Spleen (tissue), 11 donors: Measurements from ENCODE around the gene TRERF1. TPM values are rescaled to one million over a fixed set of nuclear protein-coding genes. Genes with fewer than 3 reads are reported as not detected.

Experiments used
- DNase-seq: peaks from one replicate; pipeline ENCODE4 v3.0.0-alpha.2; 2020
- H3K27ac ChIP-seq, 8 donors: fragments of 200-600 bp; sonication (generic) in 7 of 8; 1 replicate in 4 of 8; 2 replicates in 4 of 8; pipeline versions ENCODE4 v1.5.0 to v1.8.0; 2016 to 2021; ENCODE audit warnings: inconsistent platforms in 4 of 8, mild to moderate bottlenecking in 4 of 8, moderate library complexity in 1 of 8
- H3K27me3 ChIP-seq, 7 donors: fragments of 200-600 bp; sonication (generic) in 6 of 7; replicated peaks in 1 of 7; 1 replicate in 4 of 7; 2 replicates in 3 of 7; pipeline versions ENCODE4 v1.5.0 to v1.8.0; 2016 to 2021; ENCODE audit warnings: inconsistent platforms in 3 of 7, mild to moderate bottlenecking in 1 of 7
- H3K36me3 ChIP-seq, 6 donors: fragments of 200-600 bp; sonication (generic) in 5 of 6; 1 replicate in 4 of 6; 2 replicates in 2 of 6; pipeline versions ENCODE4 v1.5.0 to v1.8.0; 2016 to 2021; ENCODE audit warnings: inconsistent platforms in 2 of 6
- H3K4me1 ChIP-seq, 6 donors: fragments of 200-600 bp; sonication (generic) in 5 of 6; 1 replicate in 3 of 6; 2 replicates in 3 of 6; pipeline versions ENCODE4 v1.5.0 to v1.8.0; 2016 to 2021; ENCODE audit warnings: inconsistent platforms in 3 of 6
- H3K4me3 ChIP-seq, 8 donors: fragments of 200-600 bp; sonication (generic) in 7 of 8; 1 replicate in 4 of 8; 2 replicates in 4 of 8; pipeline versions ENCODE4 v1.5.0 to v1.8.0; 2016 to 2021; ENCODE audit warnings: inconsistent platforms in 4 of 8, mild to moderate bottlenecking in 4 of 8, moderate library complexity in 2 of 8
- H3K9me3 ChIP-seq, 8 donors: fragments of 200-600 bp; sonication (generic) in 7 of 8; 1 replicate in 4 of 8; 2 replicates in 4 of 8; pipeline versions ENCODE4 v1.5.0 to v1.8.0; 2016 to 2021; ENCODE audit warnings: inconsistent platforms in 4 of 8
- POLR2A ChIP-seq, 3 donors: fragments of 450-650 bp; IDR thresholded peaks; one replicate each; pipeline ENCODE4 v1.5.1; 2017; ENCODE audit warnings: antibody characterized with exemption in 3 of 3, mild to moderate bottlenecking in 1 of 3
- POLR2AphosphoS5 ChIP-seq, 3 donors: sonication (generic); formaldehyde crosslinking; IDR thresholded peaks; one replicate each; pipeline ENCODE4 v1.5.1; 2017; ENCODE audit warnings: antibody characterized with exemption in 3 of 3
- WGBS, 5 donors: extraction: QIAGEN DNeasy Blood & Tissue Kit in 3 of 5; methylation state at CpG; one replicate each; pipeline versions ENCODE4 v1.1.5 to v1.1.7; 2013 to 2018; 5-methylcytosine and 5-hydroxymethylcytosine counted together
- intact Hi-C: fragments of 100-400 bp; cut with DNase I; formaldehyde crosslinking; loops from one replicate; pipeline ENCODE4 v1.15.0; 2023; ENCODE audit warnings: low total_unique reads
- polyA plus RNA-seq, 3 donors: library from polyadenylated mRNA; stranded (reverse); fragments of 200-250 nt; gene quantifications; one replicate each; pipeline ENCODE4 v1.2.1, GENCODE V29; 2013
- total RNA-seq, 7 donors: library from RNA; depleted of rRNA in 3 of 7; stranded (reverse); fragments of >200 nt in 3 of 7; fragmentation: NEBNext Ultra II Directional in 4 of 7; extraction: Animal tissue kit (Norgen Biotek cat#: 25700) in 4 of 7; gene quantifications; one replicate each; pipeline versions ENCODE4 v1.1.0 to v1.2.1, GENCODE V29; 2016 to 2021
- TF ChIP-seq, protein P1 (sequence below), 11 experiments: fragments of 200-600 bp in 7 of 11; fragments of 450-650 bp in 4 of 11; sonication (generic) in 4 of 11; IDR thresholded peaks in 8 of 11; conservative IDR thresholded peaks in 3 of 11; 1 replicate in 7 of 11; 2 replicates in 4 of 11; pipeline versions ENCODE4 v1.4.0 to v1.8.0; 2016 to 2021; ENCODE audit warnings: antibody characterized with exemption in 11 of 11, inconsistent platforms in 4 of 11, mild to moderate bottlenecking in 1 of 11
- donor health status: healthy with polysubstance abuse.
- donor health status: DM: no; HTN: no; CAD: no; lungs with moderate emphysema.
- donor health status: DM: no; HTN: no; CAD: no.
- donor health status: Bipolar disorder and iron deficiency.
- donor health status: healthy.
- donor health status: DM: no; HTN: no; CAD: no.
- donor health status: DM: yes; HTN: yes; CAD: no.

TRERF1 gene
- total and polyA plus RNA-seq, 10 donors, result 1.5 to 16.9 (median 12.4) TPM

DNA sequence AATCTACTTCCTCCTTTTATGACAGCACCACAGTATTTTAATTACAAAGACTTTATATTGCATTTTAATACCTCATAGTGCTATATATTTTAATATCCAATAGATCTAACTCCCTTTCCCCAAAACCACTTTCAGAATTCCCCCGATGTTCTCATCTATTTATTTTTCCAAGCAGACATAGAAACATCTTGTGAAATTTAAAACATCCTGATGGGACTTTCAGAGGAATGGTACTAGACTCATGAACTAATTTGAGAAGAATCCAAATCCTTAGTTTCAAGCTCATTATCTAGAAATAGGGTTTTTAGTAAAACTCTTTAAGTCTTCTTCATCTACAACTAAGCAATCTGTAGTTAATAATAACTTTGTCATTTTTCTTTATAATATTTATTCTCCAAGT lies 97.0 kb downstream of the TRERF1 start:
- intact Hi-C loops, result no loop called here
- peak overlapping the region in 1 of 8 donors; percentile 15 for H3K27ac ChIP-seq

GRCh38 chr6:42352856-42353564 lies 98.7 kb downstream of the TRERF1 start:
- intact Hi-C loops, result no loop called here
- Histone ChIP-seq H3K4me3 (no peak overlapping the region), H3K36me3 (no peaks in the 10 kb centered on the region), H3K27me3 (no peaks in the 10 kb centered on the region), H3K4me1 (peaks cover 0 to 7% (median 0%) of the 10 kb centered on the region in 6 donors), H3K27ac (no peak overlapping the region), H3K9me3 (no peaks in the 10 kb centered on the region)
- 94 to 97% (median 94%) methylated on average over 12 of the region's 12 CpGs for WGBS, 5 donors
- no peak for TF ChIP-seq POLR2A (IDR thresholded peaks at IDR 0.05)
- DNase-seq, result no peak

More for the DNA sequence above, 97.0 kb downstream of the TRERF1 start:
- 77 to 85% (median 82%) methylated on average over 1 of the region's 1 CpG for WGBS, 5 donors
- Histone ChIP-seq H3K36me3 (no peaks in the 10 kb centered on the region), H3K4me1 (peaks cover 0 to 16% (median 0%) of the 10 kb centered on the region in 6 donors), H3K27me3 (no peaks in the 10 kb centered on the region), H3K9me3 (no peaks in the 10 kb centered on the region), H3K4me3 (no peak overlapping the region)
- no peak for TF ChIP-seq POLR2AphosphoS5 (IDR thresholded peaks at IDR 0.05)
- TF ChIP-seq, protein P1, sequence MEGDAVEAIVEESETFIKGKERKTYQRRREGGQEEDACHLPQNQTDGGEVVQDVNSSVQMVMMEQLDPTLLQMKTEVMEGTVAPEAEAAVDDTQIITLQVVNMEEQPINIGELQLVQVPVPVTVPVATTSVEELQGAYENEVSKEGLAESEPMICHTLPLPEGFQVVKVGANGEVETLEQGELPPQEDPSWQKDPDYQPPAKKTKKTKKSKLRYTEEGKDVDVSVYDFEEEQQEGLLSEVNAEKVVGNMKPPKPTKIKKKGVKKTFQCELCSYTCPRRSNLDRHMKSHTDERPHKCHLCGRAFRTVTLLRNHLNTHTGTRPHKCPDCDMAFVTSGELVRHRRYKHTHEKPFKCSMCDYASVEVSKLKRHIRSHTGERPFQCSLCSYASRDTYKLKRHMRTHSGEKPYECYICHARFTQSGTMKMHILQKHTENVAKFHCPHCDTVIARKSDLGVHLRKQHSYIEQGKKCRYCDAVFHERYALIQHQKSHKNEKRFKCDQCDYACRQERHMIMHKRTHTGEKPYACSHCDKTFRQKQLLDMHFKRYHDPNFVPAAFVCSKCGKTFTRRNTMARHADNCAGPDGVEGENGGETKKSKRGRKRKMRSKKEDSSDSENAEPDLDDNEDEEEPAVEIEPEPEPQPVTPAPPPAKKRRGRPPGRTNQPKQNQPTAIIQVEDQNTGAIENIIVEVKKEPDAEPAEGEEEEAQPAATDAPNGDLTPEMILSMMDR (IDR thresholded peaks at IDR 0.05 in 8 of 11, conservative IDR thresholded peaks at IDR 0.05 in 3 of 11), result no peak
- no peak for TF ChIP-seq POLR2A (IDR thresholded peaks at IDR 0.05)
- no peak for DNase-seq

DNA sequence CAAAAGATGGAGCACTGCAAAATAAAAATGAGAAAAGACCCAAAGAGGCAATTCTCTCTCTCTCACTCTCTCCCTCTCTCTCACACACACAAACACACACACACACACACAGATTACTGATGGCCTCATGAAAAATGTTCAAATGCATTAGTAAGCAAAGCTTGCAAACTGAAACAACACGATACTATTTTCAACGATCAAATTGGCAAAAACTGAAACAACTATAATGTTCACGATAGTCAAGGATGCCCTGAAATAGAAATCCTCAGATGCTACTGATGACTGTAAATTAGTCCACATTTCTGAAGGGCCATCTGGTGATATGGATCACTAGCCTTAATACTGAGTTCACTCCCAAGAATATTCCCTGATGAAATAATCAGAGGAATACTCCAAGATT lies 100.8 kb downstream of the TRERF1 start:
- no peaks in the 10 kb centered on the region for H3K36me3 ChIP-seq
- H3K4me1 ChIP-seq, result peaks cover 0 to 8% (median 0%) of the 10 kb centered on the region in 6 donors
- no peaks in the 10 kb centered on the region for H3K9me3 ChIP-seq
- no peaks in the 10 kb centered on the region for H3K27me3 ChIP-seq
- intact Hi-C loops, result no loop called here
- no peak overlapping the region for H3K4me3 ChIP-seq
- no peak for DNase-seq
- no peak overlapping the region for H3K27ac ChIP-seq
- 81 to 93% (median 91%) methylated on average over 3 of the region's 3 CpGs for WGBS, 5 donors
- TF ChIP-seq, protein P1 (IDR thresholded peaks at IDR 0.05 in 8 of 11, conservative IDR thresholded peaks at IDR 0.05 in 3 of 11), result no peak
- no peak for TF ChIP-seq POLR2A (IDR thresholded peaks at IDR 0.05)
- TF ChIP-seq POLR2AphosphoS5 (IDR thresholded peaks at IDR 0.05), result no peak

- H3K27ac ChIP-seq, result no peak overlapping the region
- intact Hi-C loops, result no loop called here
- H3K4me3 ChIP-seq, result no peak overlapping the region
- no peaks in the 10 kb centered on the region for H3K27me3 ChIP-seq
- H3K4me1 ChIP-seq, result peaks cover 0 to 16% (median 2%) of the 10 kb centered on the region in 6 donors
- no peaks in the 10 kb centered on the region for H3K9me3 ChIP-seq
- no peaks in the 10 kb centered on the region for H3K36me3 ChIP-seq
- DNase-seq, result no peak
- 90 to 96% (median 92%) methylated on average over 10 of the region's 10 CpGs for WGBS, 5 donors
- TF ChIP-seq POLR2AphosphoS5 (IDR thresholded peaks at IDR 0.05), result no peak
- TF ChIP-seq, protein P1 (IDR thresholded peaks at IDR 0.05 in 8 of 11, conservative IDR thresholded peaks at IDR 0.05 in 3 of 11), result no peak
- no peak for TF ChIP-seq POLR2A (IDR thresholded peaks at IDR 0.05)
These were observed 101.8 kb downstream of the TRERF1 start for GRCh38 chr6:42349753-42350511.
